ENCODE measurements around the gene RUNX2. TPM values are rescaled to one million over a fixed set of nuclear protein-coding genes. Genes with fewer than 3 reads are reported as not detected.

Gene RUNX2
- polyA plus RNA-seq, 1 donor (not counting 4 experiments of a cell fraction or from before 2014, with no cell fraction given) = 1.4 TPM

GRCh38 chr6:45685076-45685475 is 356.9 kb downstream of the RUNX2 start:
- Histone ChIP-seq H3K36me3 (ENCODE audit: control insufficient read depth in 2 of 2, extremely low read depth in 1 of 2, insufficient read depth in 2 of 2, low read length in 2 of 2) (no peaks in the 10 kb centered on the region), H3K27me3 (ENCODE audit: control insufficient read depth, extremely low read depth, insufficient read depth, low read length) (no peaks in the 10 kb centered on the region), H3K4me2 (ENCODE audit: control insufficient read depth, extremely low read depth, insufficient read depth, low read depth, low read length) (no peak overlapping the region), H3K9me3 (ENCODE audit: control insufficient read depth, low read depth, low read length) (peaks cover 5% of the 10 kb centered on the region), H3K79me2 (ENCODE audit: control insufficient read depth, insufficient read depth, low read length) (no peaks in the 10 kb centered on the region), H3K27ac (ENCODE audit: control insufficient read depth, insufficient read depth, low read length) (no peak overlapping the region), H3K4me1 (ENCODE audit: control insufficient read depth, extremely low read depth, insufficient read depth, low read length) (no peaks in the 10 kb centered on the region), H4K20me1 (ENCODE audit: control insufficient read depth, extremely low read depth, insufficient read depth, low read length) (no peaks in the 10 kb centered on the region), H3K9me1 (ENCODE audit: control insufficient read depth, extremely low read depth, insufficient read depth, low read length) (no peaks in the 10 kb centered on the region), H3K9ac (ENCODE audit: control insufficient read depth, extremely low read depth, insufficient read depth, low read length) (no peak overlapping the region), H2AFZ (ENCODE audit: control insufficient read depth, low read length) (no peak overlapping the region), H3K4me3 (ENCODE audit: control insufficient read depth in 2 of 3, extremely low read depth in 1 of 3, insufficient read depth in 2 of 3, low read depth in 1 of 3, low read length in 3 of 3) (no peak overlapping the region)
- no peak for FAIRE-seq
- dilution Hi-C loops (cut with MboI; ENCODE audit: extremely low pct_ligation_motif_present, low sequenced_read_pairs) = no loop called here
- no peak for DNase-seq (ENCODE audit: low read depth, low spot score)
- TF ChIP-seq, protein P1, sequence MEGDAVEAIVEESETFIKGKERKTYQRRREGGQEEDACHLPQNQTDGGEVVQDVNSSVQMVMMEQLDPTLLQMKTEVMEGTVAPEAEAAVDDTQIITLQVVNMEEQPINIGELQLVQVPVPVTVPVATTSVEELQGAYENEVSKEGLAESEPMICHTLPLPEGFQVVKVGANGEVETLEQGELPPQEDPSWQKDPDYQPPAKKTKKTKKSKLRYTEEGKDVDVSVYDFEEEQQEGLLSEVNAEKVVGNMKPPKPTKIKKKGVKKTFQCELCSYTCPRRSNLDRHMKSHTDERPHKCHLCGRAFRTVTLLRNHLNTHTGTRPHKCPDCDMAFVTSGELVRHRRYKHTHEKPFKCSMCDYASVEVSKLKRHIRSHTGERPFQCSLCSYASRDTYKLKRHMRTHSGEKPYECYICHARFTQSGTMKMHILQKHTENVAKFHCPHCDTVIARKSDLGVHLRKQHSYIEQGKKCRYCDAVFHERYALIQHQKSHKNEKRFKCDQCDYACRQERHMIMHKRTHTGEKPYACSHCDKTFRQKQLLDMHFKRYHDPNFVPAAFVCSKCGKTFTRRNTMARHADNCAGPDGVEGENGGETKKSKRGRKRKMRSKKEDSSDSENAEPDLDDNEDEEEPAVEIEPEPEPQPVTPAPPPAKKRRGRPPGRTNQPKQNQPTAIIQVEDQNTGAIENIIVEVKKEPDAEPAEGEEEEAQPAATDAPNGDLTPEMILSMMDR (optimal IDR thresholded peaks at IDR 0.05 in 1 of 3, IDR thresholded peaks at IDR 0.05 in 1 of 3, conservative IDR thresholded peaks at IDR 0.05 in 1 of 3; ENCODE audit: extremely low read depth in 1 of 3, insufficient read depth in 2 of 3, low read length in 3 of 3) = no peak
- TF ChIP-seq EZH2 (IDR thresholded peaks at IDR 0.05; ENCODE audit: low read length) = no peak

- Histone ChIP-seq H2AFZ (ENCODE audit: control insufficient read depth, low read length) (no peak overlapping the region), H3K4me3 (ENCODE audit: control insufficient read depth in 2 of 3, extremely low read depth in 1 of 3, insufficient read depth in 2 of 3, low read depth in 1 of 3, low read length in 3 of 3) (no peak overlapping the region), H3K9me3 (ENCODE audit: control insufficient read depth, low read depth, low read length) (peaks cover under 1% of the 10 kb centered on the region), H3K79me2 (ENCODE audit: control insufficient read depth, insufficient read depth, low read length) (no peaks in the 10 kb centered on the region), H3K27me3 (ENCODE audit: control insufficient read depth, extremely low read depth, insufficient read depth, low read length) (no peaks in the 10 kb centered on the region), H3K36me3 (ENCODE audit: control insufficient read depth in 2 of 2, extremely low read depth in 1 of 2, insufficient read depth in 2 of 2, low read length in 2 of 2) (no peaks in the 10 kb centered on the region), H4K20me1 (ENCODE audit: control insufficient read depth, extremely low read depth, insufficient read depth, low read length) (no peaks in the 10 kb centered on the region), H3K4me1 (ENCODE audit: control insufficient read depth, extremely low read depth, insufficient read depth, low read length) (peaks cover 12% of the 10 kb centered on the region), H3K27ac (ENCODE audit: control insufficient read depth, insufficient read depth, low read length) (no peak overlapping the region), H3K4me2 (ENCODE audit: control insufficient read depth, extremely low read depth, insufficient read depth, low read depth, low read length) (no peak overlapping the region), H3K9me1 (ENCODE audit: control insufficient read depth, extremely low read depth, insufficient read depth, low read length) (no peaks in the 10 kb centered on the region), H3K9ac (ENCODE audit: control insufficient read depth, extremely low read depth, insufficient read depth, low read length) (no peak overlapping the region)
- DNase-seq (ENCODE audit: low read depth, low spot score) (no peak), FAIRE-seq (no peak)
- no peak for TF ChIP-seq EZH2 (IDR thresholded peaks at IDR 0.05; ENCODE audit: low read length)
- TF ChIP-seq, protein P1 (optimal IDR thresholded peaks at IDR 0.05 in 1 of 3, IDR thresholded peaks at IDR 0.05 in 1 of 3, conservative IDR thresholded peaks at IDR 0.05 in 1 of 3; ENCODE audit: extremely low read depth in 1 of 3, insufficient read depth in 2 of 3, low read length in 3 of 3) = no peak
- dilution Hi-C loops (cut with MboI; ENCODE audit: extremely low pct_ligation_motif_present, low sequenced_read_pairs) = no loop called here
Measured at GRCh38 chr6:45686841-45687569, 358.9 kb downstream of the RUNX2 start.
